Measurements from ENCODE around the gene LDLRAD4.

The LDLRAD4 gene

GRCh38 chr18:13611142-13611600, 392.6 kb downstream of the LDLRAD4 start:
- TF ChIP-seq FOXP2 (optimal IDR thresholded peaks at IDR 0.05; ENCODE audit: control extremely low read depth, extremely low read length, insufficient read depth) (no peak), EZH2 (IDR thresholded peaks at IDR 0.05) (no peak), POLR2AphosphoS5 (IDR thresholded peaks at IDR 0.05; ENCODE audit: borderline replicate concordance, low read depth, low read length) (no peak)
- Histone ChIP-seq H3K36me3 (ENCODE audit: insufficient read depth, low read length) (no peaks in the 10 kb centered on the region), H3K27ac (no peak overlapping the region), H3K9me3 (ENCODE audit: low read depth, low read length) (no peaks in the 10 kb centered on the region), H3K9ac (ENCODE audit: insufficient read length) (no peak overlapping the region), H3K4me3 (peak overlapping the region; percentile 66)
- DNase-seq (ENCODE audit: low read depth, low spot score) = no peak

- H3K9ac ChIP-seq (ENCODE audit: insufficient read length) = no peak overlapping the region
- peak overlapping the region; percentile 66 for H3K4me3 ChIP-seq
- TF ChIP-seq POLR2AphosphoS5 (IDR thresholded peaks at IDR 0.05; ENCODE audit: borderline replicate concordance, low read depth, low read length) (no peak), FOXP2 (optimal IDR thresholded peaks at IDR 0.05; ENCODE audit: control extremely low read depth, extremely low read length, insufficient read depth) (no peak), EZH2 (IDR thresholded peaks at IDR 0.05) (no peak)
- DNase-seq (ENCODE audit: low read depth, low spot score) = no peak
- no peak overlapping the region for H3K27ac ChIP-seq
- no peaks in the 10 kb centered on the region for H3K9me3 ChIP-seq (ENCODE audit: low read depth, low read length)
- H3K36me3 ChIP-seq (ENCODE audit: insufficient read depth, low read length) = no peaks in the 10 kb centered on the region
Measured at GRCh38 chr18:13611601-13612195, 393.1 kb downstream of the LDLRAD4 start.

DNA sequence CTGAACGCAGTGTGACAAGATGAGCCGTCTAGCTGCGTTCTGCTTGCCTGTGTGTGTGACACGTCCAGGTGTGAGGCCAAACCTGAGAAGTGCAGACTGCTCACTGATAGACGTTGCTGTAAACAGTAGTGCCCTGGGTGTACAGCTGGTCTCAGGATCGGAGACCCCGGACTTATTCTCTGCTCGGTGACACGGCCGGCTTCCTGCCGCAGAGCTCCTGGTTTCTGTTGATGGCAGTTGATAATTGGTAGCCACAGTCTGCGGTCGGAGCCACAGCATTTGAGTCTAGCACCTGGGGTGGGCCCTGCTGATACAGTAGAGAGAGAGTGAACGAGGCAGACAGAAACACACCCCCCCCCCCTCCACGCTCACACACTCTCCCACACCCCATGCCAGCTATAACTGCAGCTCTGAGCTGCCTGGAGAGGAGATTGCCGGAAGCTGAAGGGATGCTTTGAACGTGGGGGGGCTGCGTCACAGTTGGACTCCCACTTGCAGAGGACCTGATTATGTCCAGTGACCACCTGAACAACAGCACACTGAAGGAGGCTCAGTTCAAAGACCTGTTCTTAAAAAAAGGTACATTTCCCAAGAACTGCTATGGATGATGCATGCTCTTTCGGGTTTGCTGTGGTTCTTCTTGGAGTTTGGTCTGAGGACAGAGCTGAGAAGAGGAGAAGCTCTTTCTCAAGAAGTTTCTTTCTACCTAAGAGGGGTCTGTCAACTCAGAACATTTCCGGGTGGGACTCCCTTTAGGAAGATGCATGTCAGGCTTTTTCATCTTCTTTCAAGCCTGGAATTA, 393.8 kb downstream of the LDLRAD4 start:
- Histone ChIP-seq H3K4me3 (no peak overlapping the region), H3K36me3 (ENCODE audit: insufficient read depth, low read length) (no peaks in the 10 kb centered on the region), H3K27ac (no peak overlapping the region), H3K9ac (ENCODE audit: insufficient read length) (no peak overlapping the region), H3K9me3 (ENCODE audit: low read depth, low read length) (no peaks in the 10 kb centered on the region)
- TF ChIP-seq FOXP2 (optimal IDR thresholded peaks at IDR 0.05; ENCODE audit: control extremely low read depth, extremely low read length, insufficient read depth) (no peak), POLR2AphosphoS5 (IDR thresholded peaks at IDR 0.05; ENCODE audit: borderline replicate concordance, low read depth, low read length) (no peak), EZH2 (IDR thresholded peaks at IDR 0.05) (no peak)
- DNase-seq (ENCODE audit: low read depth, low spot score) = no peak

DNA sequence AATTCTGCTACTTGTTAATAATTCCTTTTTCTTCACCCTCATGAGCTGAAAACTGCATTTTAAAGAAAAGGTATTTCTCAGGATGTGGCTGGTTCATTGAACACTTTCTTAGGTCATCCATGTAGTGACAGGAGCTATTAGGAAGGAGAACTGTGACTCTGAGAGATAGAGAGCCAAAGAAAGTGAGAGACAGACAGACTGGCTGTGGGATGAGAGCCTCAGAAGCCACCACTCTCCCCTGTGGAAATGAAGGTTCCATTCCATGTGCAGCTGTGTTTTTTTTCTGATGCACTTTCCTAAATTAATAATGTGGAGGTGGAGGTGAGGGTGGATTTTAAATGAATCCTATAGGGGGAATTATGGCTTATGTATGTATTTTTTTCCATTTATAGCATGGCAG, 394.5 kb downstream of the LDLRAD4 start:
- DNase-seq (ENCODE audit: low read depth, low spot score) = no peak

GRCh38 chr18:13613591-13614501, 395.3 kb downstream of the LDLRAD4 start:
- Histone ChIP-seq H3K9ac (ENCODE audit: insufficient read length) (no peak overlapping the region), H3K9me3 (ENCODE audit: low read depth, low read length) (no peaks in the 10 kb centered on the region), H3K36me3 (ENCODE audit: insufficient read depth, low read length) (no peaks in the 10 kb centered on the region), H3K4me3 (no peak overlapping the region), H3K27ac (no peak overlapping the region; the same call in 1 of the 2 replicates)
- no peak for DNase-seq (ENCODE audit: low read depth, low spot score)
- TF ChIP-seq FOXP2 (optimal IDR thresholded peaks at IDR 0.05; ENCODE audit: control extremely low read depth, extremely low read length, insufficient read depth) = no peak

More for the DNA sequence above, 394.5 kb downstream of the LDLRAD4 start:
- no peaks in the 10 kb centered on the region for H3K9me3 ChIP-seq (ENCODE audit: low read depth, low read length)
- H3K9ac ChIP-seq (ENCODE audit: insufficient read length) = no peak overlapping the region
- no peak for TF ChIP-seq EZH2 (IDR thresholded peaks at IDR 0.05)
- TF ChIP-seq FOXP2 (optimal IDR thresholded peaks at IDR 0.05; ENCODE audit: control extremely low read depth, extremely low read length, insufficient read depth) = no peak
- TF ChIP-seq POLR2AphosphoS5 (IDR thresholded peaks at IDR 0.05; ENCODE audit: borderline replicate concordance, low read depth, low read length) = no peak
- H3K36me3 ChIP-seq (ENCODE audit: insufficient read depth, low read length) = no peaks in the 10 kb centered on the region
- no peak overlapping the region for H3K4me3 ChIP-seq
- no peak overlapping the region for H3K27ac ChIP-seq

- H3K36me3 ChIP-seq (ENCODE audit: insufficient read depth, low read length) = no peaks in the 10 kb centered on the region
- DNase-seq (ENCODE audit: low read depth, low spot score) = no peak
- H3K4me3 ChIP-seq = no peak overlapping the region
- H3K9me3 ChIP-seq (ENCODE audit: low read depth, low read length) = no peaks in the 10 kb centered on the region
- TF ChIP-seq FOXP2 (optimal IDR thresholded peaks at IDR 0.05; ENCODE audit: control extremely low read depth, extremely low read length, insufficient read depth) (no peak), POLR2AphosphoS5 (IDR thresholded peaks at IDR 0.05; ENCODE audit: borderline replicate concordance, low read depth, low read length) (no peak), EZH2 (IDR thresholded peaks at IDR 0.05) (no peak)
- no peak overlapping the region for H3K9ac ChIP-seq (ENCODE audit: insufficient read length)
- H3K27ac ChIP-seq = peak overlapping the region; percentile 34; the same call in 1 of the 2 replicates
Measured at GRCh38 chr18:13614641-13615288, 396.2 kb downstream of the LDLRAD4 start.

DNA sequence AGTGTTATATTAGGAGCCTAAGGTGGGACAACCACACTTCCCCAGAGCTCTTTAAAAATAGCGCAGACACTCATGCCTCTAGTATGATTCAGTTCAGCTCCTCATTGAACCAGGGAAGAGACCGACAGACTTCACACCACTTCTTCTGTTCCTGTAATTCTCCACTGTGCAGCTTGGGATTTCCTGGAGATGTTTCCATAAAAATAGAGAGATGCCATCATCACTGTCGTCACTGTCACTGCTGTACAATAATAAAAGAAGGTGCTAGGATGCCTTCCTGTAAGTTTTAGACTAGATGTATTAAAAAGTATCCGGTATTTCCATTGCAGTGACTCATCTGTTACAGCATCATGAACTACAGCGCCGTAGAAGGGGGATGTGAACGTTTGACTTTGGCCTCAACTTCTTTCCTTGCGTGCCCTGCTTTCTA, 396.9 kb downstream of the LDLRAD4 start:
- Histone ChIP-seq H3K27ac (no peak overlapping the region), H3K36me3 (ENCODE audit: insufficient read depth, low read length) (no peaks in the 10 kb centered on the region), H3K4me3 (no peak overlapping the region), H3K9ac (ENCODE audit: insufficient read length) (no peak overlapping the region), H3K9me3 (ENCODE audit: low read depth, low read length) (no peaks in the 10 kb centered on the region)
- no peak for DNase-seq (ENCODE audit: low read depth, low spot score)
- TF ChIP-seq FOXP2 (optimal IDR thresholded peaks at IDR 0.05; ENCODE audit: control extremely low read depth, extremely low read length, insufficient read depth) = no peak
- no peak for TF ChIP-seq POLR2AphosphoS5 (IDR thresholded peaks at IDR 0.05; ENCODE audit: borderline replicate concordance, low read depth, low read length)
- no peak for TF ChIP-seq EZH2 (IDR thresholded peaks at IDR 0.05)

Measured in SK-N-MC (cell line).